Loucy (cell line): ENCODE measurements around the gene TDP1.

ENCODE experiments used
- EZH2phosphoT487 ChIP-seq: fragments of 200-600 bp; IDR thresholded peaks from 2 replicates; pipeline ENCODE4 v1.6.1; 2018; ENCODE audit warnings: antibody characterized with exemption, mild to moderate bottlenecking, moderate library complexity, borderline replicate concordance
- TF ChIP-seq, protein P1 (sequence below): fragments of 200-600 bp; sonication (generic); conservative IDR thresholded peaks from 2 replicates; pipeline ENCODE4 v1.5.1; 2014; ENCODE audit warnings: mild to moderate bottlenecking, antibody characterized with exemption, low read length

DNA sequence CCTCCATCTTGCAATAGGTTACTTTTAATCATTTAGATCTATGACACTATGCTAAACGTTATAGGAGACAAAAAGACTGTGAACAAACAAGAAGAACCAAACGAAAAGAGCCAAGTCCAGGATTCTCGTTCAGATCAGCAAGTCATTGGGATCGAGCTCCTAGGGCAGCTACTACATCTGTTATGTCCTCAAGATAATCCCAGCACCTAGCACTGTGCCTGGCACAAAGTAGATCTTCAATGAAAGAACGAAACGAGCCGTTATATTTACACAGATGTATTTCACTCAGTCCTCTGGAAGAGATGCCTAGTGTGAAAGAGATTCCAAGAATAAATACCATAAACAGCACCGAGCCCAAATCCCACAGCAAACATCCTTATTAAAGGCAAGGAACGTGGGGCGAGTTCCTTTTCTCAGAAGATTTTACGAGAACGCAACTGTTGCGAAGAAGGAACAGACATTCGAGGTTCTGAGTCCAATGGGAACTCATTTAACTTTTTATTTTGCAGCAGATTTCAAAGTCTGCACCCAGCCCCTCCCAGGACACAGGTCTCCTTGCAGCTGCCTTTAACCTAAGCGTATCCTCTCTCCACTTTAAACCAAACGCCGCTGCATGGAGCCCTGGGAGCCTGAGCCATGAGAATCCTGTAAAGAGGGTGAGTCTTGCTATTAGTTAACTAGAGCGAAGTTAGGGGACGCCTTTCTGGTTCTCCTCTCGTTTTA is 544 bp upstream of the TDP1 start:
- TF ChIP-seq, protein P1, sequence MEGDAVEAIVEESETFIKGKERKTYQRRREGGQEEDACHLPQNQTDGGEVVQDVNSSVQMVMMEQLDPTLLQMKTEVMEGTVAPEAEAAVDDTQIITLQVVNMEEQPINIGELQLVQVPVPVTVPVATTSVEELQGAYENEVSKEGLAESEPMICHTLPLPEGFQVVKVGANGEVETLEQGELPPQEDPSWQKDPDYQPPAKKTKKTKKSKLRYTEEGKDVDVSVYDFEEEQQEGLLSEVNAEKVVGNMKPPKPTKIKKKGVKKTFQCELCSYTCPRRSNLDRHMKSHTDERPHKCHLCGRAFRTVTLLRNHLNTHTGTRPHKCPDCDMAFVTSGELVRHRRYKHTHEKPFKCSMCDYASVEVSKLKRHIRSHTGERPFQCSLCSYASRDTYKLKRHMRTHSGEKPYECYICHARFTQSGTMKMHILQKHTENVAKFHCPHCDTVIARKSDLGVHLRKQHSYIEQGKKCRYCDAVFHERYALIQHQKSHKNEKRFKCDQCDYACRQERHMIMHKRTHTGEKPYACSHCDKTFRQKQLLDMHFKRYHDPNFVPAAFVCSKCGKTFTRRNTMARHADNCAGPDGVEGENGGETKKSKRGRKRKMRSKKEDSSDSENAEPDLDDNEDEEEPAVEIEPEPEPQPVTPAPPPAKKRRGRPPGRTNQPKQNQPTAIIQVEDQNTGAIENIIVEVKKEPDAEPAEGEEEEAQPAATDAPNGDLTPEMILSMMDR, result no peak
- no peak for TF ChIP-seq EZH2phosphoT487
